Kidney (tissue), 11 donors: ENCODE results near the gene SKIC2. TPM values are rescaled to one million over a fixed set of nuclear protein-coding genes. Genes with fewer than 3 reads are reported as not detected.
"Not testable (repeated sequence)": the region's sequence is repeated elsewhere in the genome, so short reads cannot be mapped to it uniquely, and the experiment has no call there.

ENCODE experiments used
- DNase-seq, 5 donors: peaks; one replicate each; pipeline ENCODE4 v3.0.0-alpha.2; 2013 to 2020
- FAIRE-seq: peaks from 2 replicates; lab custom pipeline; 2012; peaks lifted over from hg19 to GRCh38; lab: Jason Lieb, UNC
- H3K27ac ChIP-seq, 2 donors: one replicate each; pipeline ENCODE4 v1.7.0; 2013; ENCODE audit warnings: low read depth in 2 of 2, low read length in 2 of 2, inconsistent platforms in 1 of 2
- H3K27me3 ChIP-seq: one replicate; pipeline ENCODE4 v1.7.1; 2013; ENCODE audit warnings: low read length, inconsistent platforms; ENCODE audit not compliant: control insufficient read depth, insufficient read depth
- H3K36me3 ChIP-seq, 3 donors: one replicate each; pipeline versions ENCODE4 v1.7.0 to v1.7.1; 2013; ENCODE audit warnings: low read length in 3 of 3, control low read depth in 1 of 3, inconsistent platforms in 1 of 3; ENCODE audit not compliant: insufficient read depth in 3 of 3, control insufficient read depth in 2 of 3
- H3K4me1 ChIP-seq, 3 donors: one replicate each; pipeline versions ENCODE4 v1.7.0 to v1.7.1; 2013; ENCODE audit warnings: low read length in 3 of 3, inconsistent platforms in 1 of 3, low read depth in 1 of 3; ENCODE audit not compliant: control insufficient read depth in 2 of 3, insufficient read depth in 2 of 3
- H3K4me3 ChIP-seq, 3 donors: one replicate each; pipeline versions ENCODE4 v1.7.0 to v1.8.1; 2013; ENCODE audit warnings: low read length in 3 of 3, control low read depth in 1 of 3, inconsistent platforms in 1 of 3
- H3K9ac ChIP-seq, 3 donors: one replicate each; pipeline versions ENCODE4 v1.7.0 to v1.7.1; 2013; ENCODE audit warnings: low read length in 3 of 3, control low read depth in 1 of 3, inconsistent platforms in 1 of 3
- H3K9me3 ChIP-seq, 3 donors: one replicate each; pipeline versions ENCODE4 v1.7.0 to v1.7.1; 2013; ENCODE audit warnings: low read length in 3 of 3, control low read depth in 1 of 3, inconsistent platforms in 1 of 3; ENCODE audit not compliant: control insufficient read depth in 2 of 3, insufficient read depth in 1 of 3
- intact Hi-C: fragments of 100-400 bp; cut with DNase I; formaldehyde crosslinking; loops from one replicate; pipeline ENCODE4 v1.11.1; 2022
- polyA plus RNA-seq: library from polyadenylated mRNA; stranded (reverse); fragments of 350-450 nt; fragmentation: Illumina TruSeq; extraction: RNeasy Lipid Tissue Mini Kit (QIAGEN cat#74804); gene quantifications from one replicate; pipeline ENCODE4 v1.2.3, GENCODE V29; 2014; ENCODE audit warnings: low read depth, low replicate concordance; ENCODE audit not compliant: insufficient read depth
- total RNA-seq: library from RNA; stranded (reverse); fragmentation: NEBNext Ultra II Directional; extraction: Animal tissue kit (Norgen Biotek cat#: 25700); gene quantifications from one replicate; pipeline ENCODE4 v1.2.1, GENCODE V29; 2021
- donor health status: control.
- donor health status: control.
- donor health status: DM: yes; HTN: yes; CAD: no.
- donor health status: Normal renal cell carcinoma (clear cell type).

SKIC2 gene
- total and polyA plus RNA-seq, 2 donors from 2014 or later = 55.0 to 67.8 TPM

GRCh38 chr6:32005538-32005880, 46.5 kb downstream of the SKIC2 start:
- H3K4me3 ChIP-seq, H3K9ac ChIP-seq, DNase-seq, H3K27ac ChIP-seq, H3K4me1 ChIP-seq, FAIRE-seq, H3K27me3 ChIP-seq, intact Hi-C loops, H3K9me3 ChIP-seq, H3K36me3 ChIP-seq: not testable (repeated sequence)

DNA sequence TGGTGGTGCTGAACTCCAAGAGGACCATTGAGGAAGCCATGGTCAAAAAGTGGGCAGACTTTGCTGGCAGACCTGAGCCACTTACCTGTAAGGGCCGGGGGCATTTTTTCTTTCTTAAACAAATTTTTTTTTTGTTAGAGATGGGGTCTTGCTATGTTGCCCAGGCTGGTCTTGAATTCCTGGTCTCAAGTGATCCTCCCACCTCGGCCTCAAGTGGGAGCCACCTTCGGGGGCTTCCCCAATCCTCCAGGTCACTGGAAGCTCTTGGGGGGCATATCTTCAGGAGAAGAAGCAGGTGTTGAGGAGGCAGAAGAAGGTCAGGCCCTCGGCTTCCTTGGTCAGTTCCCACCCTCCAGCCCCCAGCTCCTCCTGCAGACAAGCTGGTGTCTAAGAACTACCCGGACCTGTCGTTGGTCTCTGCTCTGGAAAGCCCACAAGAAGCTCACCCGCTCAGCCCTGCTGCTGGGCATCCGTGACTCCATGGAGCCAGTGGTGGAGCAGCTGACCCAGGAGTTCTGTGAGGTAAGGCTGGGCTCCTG, 47.1 kb downstream of the SKIC2 start:
- H3K9me3 ChIP-seq, H3K27me3 ChIP-seq, H3K36me3 ChIP-seq, H3K27ac ChIP-seq, DNase-seq, H3K4me3 ChIP-seq, H3K9ac ChIP-seq, intact Hi-C loops, H3K4me1 ChIP-seq, FAIRE-seq: not testable (repeated sequence)

GRCh38 chr6:32007086-32007485, 48.1 kb downstream of the SKIC2 start:
- H3K9ac ChIP-seq, H3K4me3 ChIP-seq, intact Hi-C loops, H3K9me3 ChIP-seq, FAIRE-seq, H3K27me3 ChIP-seq, DNase-seq, H3K4me1 ChIP-seq, H3K36me3 ChIP-seq, H3K27ac ChIP-seq: not testable (repeated sequence)

GRCh38 chr6:32008037-32008436, 49.1 kb downstream of the SKIC2 start:
- H3K9ac ChIP-seq, DNase-seq, H3K9me3 ChIP-seq, FAIRE-seq, H3K27me3 ChIP-seq, H3K4me3 ChIP-seq, intact Hi-C loops, H3K4me1 ChIP-seq, H3K27ac ChIP-seq, H3K36me3 ChIP-seq: not testable (repeated sequence)

GRCh38 chr6:32008616-32009015, 49.6 kb downstream of the SKIC2 start:
- H3K4me3 ChIP-seq, intact Hi-C loops: not testable (repeated sequence)
- DNase-seq = peak in 1 of 5 donors; percentile 0

GRCh38 chr6:32009537-32009936, 50.6 kb downstream of the SKIC2 start:
- H3K27ac ChIP-seq, H3K4me3 ChIP-seq, H3K4me1 ChIP-seq, H3K36me3 ChIP-seq, DNase-seq, H3K27me3 ChIP-seq, H3K9me3 ChIP-seq, FAIRE-seq, intact Hi-C loops, H3K9ac ChIP-seq: not testable (repeated sequence)

More at GRCh38 chr6:32008616-32009015, 49.6 kb downstream of the SKIC2 start:
- FAIRE-seq, H3K27me3 ChIP-seq, H3K9ac ChIP-seq, H3K36me3 ChIP-seq, H3K9me3 ChIP-seq, H3K4me1 ChIP-seq, H3K27ac ChIP-seq: not testable (repeated sequence)

- intact Hi-C loops, H3K9me3 ChIP-seq, H3K36me3 ChIP-seq, DNase-seq, H3K27me3 ChIP-seq, H3K9ac ChIP-seq, H3K4me1 ChIP-seq, FAIRE-seq, H3K27ac ChIP-seq, H3K4me3 ChIP-seq: not testable (repeated sequence)
Observed at GRCh38 chr6:32010856-32011530, 52.0 kb downstream of the SKIC2 start.

GRCh38 chr6:32012941-32013617, 54.1 kb downstream of the SKIC2 start:
- H3K27ac ChIP-seq, DNase-seq, H3K4me1 ChIP-seq, FAIRE-seq, H3K4me3 ChIP-seq, H3K9ac ChIP-seq, intact Hi-C loops, H3K9me3 ChIP-seq, H3K36me3 ChIP-seq, H3K27me3 ChIP-seq: not testable (repeated sequence)
